NCI-H510A (cell line): ENCODE results near the gene PTTG1IP.

Experiments used
- DNase-seq: peaks from one replicate; lab custom pipeline; 2025; lab: John Stamatoyannopoulos, UW

The PTTG1IP gene

DNA sequence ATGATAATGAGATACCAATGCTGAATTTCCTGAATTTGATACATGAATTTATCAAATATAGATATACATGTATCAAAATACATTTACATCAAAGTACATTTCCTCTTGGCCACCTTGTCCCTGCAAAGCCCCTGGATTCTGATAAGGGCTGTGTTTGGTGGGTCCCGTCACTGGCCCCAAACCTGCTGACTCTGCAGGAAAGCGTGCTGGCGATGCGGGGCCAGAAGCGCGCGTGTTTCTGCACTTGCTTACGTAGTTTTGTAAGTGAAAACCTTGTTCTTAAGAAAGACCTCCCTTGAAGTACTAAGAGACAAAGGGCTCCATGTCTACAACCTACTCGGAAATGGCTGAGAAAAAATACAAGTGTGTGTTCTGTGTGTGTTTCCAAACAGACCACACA lies 36.2 kb upstream of the PTTG1IP start:
- DNase-seq = no peak

DNA sequence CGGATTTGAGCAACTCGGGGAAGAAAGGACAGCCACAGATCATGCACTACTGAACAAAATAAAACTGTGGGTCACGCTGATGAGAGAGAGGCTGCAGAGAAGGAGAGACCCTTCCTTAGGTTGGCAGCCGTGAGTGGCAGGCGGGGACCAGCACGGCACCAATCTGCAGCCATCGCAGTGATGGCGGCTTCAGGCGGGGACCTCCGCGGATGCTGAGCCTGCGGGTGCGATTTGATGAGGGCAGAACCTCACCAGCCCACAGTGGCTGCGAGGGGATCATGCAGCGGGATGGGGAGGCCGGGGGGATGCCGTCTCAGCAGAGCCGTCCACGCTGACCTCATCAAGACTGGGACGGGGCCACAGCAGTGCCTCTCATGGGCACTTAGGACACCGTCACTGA lies 35.4 kb upstream of the PTTG1IP start:
- no peak for DNase-seq

DNA sequence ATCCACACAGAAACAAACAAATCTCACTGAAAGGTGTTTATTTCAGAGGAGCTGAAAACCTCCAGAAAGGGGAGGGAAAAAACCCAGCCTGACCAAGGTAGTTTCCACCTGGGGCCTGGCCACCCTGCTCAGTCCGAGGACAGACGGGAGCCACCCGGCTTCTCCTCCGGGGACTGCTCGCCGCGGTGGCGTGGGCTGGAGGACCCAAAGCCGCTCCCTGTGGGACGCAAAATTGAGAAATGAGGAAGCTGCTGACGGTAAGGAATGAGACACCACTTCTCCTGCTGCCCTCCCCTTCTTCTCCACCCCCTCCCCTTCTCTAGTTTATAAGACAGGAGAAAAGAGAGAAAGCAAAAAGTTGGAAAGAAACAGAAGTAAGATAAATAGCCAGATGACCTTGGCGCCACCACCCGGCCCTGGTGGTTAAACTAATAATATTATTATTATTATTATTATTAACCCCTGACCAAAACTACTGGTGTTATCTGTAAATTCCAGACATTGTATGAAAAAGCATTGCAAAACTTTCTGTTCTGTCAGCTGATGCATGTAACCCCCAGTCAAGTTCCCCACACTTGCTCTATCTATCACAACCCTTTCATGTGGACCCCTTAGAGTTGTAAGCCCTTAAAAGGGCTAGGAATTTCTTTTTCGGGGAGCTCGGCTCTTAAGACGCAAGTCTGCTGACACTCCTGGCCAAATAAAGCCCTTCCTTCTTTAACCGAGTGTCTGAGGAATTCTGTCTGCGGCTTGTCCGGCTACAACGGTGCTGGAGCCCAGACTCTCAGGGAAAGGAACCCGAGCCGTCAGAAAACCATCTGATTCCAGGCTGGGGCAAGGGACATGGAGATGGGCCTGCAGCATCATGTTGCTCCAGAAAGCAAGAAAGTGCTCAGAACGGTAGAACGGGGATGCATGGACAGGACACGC lies 34.7 kb upstream of the PTTG1IP start:
- no peak for DNase-seq

DNA sequence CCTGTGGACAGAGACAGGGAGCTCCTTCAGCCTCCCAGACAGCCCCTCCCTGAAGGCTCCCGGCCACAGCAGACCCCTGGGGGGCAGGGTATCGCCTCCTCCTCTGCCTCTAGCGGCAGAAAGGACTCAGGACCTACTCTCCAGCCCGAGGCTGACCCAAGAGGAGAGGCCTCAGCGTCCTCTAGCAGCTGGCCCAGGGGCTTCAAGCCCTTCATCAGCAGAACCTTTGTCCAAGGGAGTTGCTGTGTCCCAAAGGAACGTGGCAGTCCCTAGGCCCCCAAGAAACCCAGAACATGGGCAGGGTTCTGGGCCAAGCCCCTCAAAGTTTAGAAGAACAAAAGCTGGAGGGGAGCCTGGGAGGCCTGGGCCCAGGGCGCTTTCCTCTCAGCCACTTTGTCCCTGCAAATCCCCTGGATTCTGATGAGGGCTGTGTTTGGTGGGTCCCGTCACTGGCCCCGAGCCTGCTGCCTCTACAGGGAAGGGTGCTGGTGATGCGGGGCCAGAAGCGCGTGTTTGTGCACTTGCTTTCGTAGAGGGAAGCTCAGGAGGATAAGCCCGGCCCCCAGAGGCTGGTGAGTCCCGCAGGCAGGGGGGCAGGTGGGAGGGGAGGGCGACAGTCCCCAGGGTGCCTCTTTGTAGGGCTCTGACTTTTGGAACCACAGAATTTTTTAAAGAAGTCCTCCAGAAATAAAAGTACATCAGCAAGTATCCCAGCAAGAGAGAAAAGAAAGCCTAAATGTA lies 33.9 kb upstream of the PTTG1IP start:
- DNase-seq = no peak

DNA sequence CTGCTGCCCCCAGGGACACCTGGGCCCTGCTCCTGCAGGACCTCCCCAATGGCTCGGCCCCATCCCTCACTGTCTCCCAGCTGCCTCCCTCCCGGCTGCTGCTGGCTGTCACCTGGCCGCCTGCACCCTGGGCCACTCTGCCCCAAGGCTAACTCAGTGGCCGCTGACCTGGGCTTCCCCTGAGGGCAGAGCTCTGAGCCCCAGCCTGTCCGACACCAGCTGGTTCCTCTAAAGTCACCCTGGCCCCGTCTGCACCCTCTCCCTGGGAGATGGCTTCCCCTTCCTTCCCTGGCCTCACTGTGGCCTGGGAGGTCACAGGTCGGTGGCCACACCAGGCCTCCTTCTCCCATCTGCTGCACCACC lies 32.2 kb upstream of the PTTG1IP start:
- no peak for DNase-seq

DNA sequence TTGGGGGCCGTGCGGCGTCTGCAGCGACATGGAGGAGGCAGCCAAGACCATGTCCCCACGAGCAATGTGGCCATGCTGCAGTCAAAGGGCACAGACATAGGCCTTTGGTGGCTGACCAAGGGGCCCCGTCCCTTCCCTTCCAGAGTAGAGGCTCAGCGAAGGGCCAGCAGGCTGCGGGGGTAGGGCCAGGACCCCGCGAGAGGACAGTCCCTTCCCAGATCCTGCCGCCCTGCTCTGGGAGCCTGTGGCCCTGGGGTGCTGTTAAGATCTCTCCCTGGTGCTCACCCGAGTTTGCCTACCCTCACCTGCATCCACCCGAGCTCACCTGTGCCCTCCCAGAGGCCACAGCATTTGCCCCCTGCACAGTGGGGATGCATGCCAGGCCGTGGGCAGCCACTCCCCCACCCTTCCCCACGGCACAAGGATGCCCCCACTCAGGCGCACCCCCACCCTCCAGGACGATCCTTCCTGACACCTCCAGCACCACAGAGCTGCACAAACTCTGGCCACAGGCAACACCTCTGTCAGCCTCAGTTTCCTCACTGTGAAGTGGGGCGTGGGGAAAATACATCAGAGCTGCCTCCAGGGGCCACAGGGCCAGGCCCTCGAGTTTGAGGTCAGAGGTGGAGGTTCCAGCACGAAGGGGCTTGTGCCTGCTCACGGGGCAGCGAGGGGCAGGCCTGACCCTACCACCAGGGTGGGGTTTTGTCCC lies 31.7 kb upstream of the PTTG1IP start:
- no peak for DNase-seq

DNA sequence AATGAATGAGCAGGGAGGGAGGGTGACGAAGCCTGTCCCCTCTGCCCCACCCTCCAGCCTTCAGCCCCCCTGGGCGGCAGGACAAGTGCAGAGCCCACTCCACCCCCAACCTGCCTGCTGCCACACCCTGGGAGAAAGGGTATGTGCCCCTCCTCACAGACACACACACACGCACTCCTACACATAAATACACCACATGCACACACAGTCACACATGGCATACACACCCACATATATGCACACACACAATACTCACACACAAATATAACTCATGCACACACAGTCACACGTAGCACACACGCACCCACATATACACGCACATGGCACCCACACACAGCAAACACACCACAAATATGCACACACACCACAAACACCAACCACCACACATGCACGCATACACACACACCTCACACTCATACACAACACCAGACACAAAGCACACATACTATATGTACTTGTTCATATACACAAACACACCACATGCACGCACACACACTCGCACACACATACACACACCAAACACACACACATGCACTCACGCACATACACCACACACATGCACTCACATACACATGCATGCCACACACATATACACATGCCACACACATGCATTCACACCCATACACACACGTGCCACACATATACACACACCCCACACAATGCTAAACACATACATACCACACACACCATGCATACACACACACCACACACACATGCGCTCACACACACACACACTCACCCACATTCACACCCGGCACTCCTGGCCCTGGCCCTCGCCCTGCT lies 30.8 kb upstream of the PTTG1IP start:
- no peak for DNase-seq

DNA sequence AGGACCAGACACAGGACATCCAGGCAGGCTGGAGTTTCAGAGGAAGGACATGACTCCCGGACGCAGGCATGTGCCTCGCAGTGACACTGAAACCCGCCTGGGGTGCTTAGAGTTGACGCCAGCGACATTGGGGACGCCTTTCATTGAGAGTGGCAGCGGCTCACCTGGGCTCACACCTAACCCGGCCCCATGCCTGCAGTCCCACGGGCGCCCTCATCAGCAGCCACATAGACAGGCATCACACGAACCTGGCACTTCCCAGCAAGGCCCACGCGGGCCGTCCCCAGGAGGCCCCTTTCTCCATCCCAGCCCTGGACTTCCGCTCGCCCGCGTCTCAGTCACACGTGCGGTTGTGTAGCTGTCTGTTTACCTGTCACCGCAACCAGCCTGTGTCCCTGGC lies 30.2 kb upstream of the PTTG1IP start:
- no peak for DNase-seq

DNA sequence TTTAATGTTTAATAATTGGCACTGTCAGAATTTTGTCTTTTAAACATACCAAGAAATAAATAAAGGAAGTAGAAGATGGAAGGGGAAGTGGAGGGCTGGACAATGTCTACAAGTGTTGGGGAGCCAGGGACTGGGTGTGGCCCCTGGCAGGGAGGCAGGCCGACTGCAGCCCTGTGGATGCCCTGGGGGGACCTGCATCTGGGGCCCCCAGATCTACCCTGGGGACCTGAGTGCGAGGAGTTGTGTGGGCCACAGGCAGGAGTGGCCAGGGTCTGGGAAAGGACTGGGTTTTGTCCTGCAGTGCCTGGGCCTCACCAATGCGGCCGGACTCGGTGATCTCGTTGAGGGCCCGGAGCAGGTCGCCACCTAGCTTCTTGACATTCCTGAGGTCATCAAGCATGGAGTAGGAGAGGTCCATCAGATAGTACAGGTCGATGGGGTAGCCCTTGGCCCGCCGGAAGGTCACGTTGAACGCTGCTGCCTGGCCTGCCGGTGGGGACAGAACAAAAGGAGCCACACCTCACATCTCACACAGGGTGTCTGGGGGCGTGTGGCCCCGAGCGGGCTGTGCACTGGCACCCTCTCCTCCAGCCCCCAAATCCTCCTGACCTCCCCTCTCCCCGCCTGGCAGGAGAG lies 29.7 kb upstream of the PTTG1IP start:
- DNase-seq = no peak

DNA sequence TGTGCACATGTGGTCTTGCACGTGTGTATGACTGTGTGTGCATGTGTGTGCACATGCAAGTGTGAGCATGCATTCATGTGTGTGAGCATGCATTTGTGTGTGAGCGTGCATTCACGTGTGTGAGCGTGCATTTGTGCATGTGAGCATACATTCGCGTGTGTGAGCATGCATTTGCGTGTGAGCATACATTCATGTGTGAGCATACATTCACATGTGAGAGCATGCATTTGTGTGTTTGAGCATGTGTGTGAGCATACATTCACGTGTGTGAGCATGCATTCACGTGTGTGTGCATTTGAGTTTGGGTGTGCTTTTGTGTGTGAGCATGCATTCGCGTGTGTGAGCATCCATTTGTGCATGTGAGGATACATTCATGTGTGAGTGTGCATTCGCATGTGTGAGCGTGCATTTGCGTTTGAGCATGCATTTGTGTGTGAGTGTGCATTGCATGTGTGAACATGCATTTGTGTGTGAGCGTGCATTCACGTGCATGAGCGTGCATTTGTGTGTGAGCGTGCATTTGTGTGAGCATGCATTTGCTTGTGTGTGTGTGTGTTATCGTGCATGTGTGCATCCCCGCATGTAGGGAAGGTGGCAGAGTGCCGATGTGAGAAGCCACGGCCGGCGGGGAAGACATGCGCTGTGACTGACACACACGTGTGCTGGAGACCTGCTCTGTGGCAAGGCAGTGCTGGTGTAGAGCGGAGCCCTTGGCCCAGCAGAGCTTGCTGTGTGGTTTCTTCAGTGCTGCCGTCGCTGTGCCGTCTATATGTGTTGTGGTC lies 29.0 kb upstream of the PTTG1IP start:
- DNase-seq = no peak

DNA sequence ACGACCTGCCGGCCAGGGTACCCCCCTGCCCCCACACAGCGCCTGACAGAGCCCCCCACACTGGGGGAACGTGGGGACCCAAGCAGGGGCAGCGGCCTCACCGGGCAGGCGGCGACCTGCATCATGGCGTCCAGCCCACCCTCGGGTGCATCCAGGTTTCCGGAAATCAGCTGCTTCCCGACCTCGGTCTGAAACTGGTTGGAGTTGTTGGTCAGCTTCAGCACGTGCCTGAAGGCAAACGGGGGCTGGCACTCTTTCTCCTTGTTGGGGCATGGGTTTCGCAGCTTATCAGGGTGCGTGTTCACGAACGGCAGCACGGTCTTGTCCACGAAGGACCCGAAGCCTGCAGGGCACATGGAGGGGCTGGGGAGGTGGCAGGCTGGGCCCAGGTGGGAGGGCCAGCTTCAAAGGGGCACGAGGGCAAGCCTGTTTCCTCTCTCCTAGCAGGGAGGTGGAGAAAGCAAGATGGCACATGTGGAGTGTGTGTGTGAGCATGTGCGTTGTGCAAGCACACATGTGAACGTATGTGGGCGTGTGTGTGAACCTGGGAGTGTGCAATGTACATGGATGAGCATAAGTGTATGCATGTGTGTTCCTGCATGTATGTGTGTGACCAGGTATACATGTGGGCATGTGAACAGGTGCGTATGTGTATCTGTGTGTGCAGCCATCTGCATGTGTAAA lies 28.0 kb upstream of the PTTG1IP start:
- DNase-seq = no peak

DNA sequence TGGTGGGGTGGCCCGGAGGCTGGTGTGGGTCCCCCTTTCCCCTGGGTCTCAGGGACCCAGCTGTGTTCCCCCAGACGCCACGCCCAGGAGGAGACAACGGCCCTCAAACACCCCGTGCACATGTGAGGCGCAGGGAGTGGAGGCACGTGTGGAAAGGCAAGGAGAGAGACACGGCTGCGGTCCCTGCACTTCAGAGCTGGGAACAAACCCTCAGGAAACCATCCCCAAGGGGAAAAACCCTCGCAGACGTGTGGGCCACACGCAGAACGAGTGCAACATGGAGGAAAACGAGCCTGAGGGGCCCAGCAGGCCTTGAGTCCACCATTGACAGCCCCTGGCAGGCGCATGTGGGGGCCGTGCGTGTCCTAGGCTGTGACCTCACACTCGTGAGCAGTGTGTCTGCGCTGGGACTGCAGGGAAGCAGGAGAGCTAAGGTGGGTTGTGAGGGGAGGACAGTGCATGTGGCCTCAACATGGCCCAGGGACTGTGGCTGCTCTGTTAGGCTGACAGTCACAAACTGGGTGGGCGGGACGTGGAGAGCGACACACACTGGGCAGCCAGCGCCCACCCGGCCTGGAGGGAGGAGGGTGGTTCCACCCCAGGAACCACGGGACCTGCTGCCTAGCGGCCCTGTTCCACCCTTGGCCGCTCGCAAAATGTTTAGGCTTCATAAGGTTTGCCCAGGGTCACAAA lies 27.2 kb upstream of the PTTG1IP start:
- no peak for DNase-seq

DNA sequence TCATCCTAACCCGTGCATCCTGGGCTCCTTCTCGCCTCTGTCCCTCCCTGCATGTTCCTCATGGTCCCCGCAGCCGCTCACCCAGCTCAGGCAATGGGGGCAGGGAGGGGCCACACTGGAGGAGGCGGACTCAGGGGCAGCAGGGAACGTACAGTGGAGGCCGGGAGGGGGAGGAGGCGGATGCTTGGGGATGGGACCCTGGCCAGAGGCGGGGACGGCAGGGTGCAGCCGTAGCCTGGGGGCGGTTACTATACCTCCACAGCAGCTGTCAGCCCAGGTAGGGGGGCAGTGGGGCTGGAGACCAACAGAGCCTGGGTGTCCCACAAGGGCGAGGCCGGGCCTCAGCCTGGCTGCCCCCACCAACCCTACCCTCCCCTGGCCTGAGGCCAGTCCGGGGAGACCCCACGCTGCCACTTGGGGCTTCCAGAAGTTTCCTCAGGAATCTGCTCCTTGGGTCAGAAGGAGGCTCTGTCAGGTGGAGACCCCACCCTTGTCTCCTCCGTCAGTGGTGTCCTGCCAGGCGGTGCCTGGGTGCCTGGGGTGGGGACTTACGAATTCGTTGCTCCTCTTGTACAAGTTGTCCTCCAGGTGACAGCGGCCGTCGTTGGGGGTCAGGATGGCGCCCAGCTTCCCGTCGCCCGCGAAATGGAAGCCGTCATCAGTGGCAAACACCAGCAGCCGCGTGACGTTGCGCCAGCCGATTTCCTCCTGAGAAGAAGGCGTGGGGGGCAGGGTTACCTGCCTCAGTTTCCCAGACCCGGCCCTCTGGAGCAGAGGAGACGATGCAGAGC lies 26.5 kb upstream of the PTTG1IP start:
- DNase-seq = no peak

DNA sequence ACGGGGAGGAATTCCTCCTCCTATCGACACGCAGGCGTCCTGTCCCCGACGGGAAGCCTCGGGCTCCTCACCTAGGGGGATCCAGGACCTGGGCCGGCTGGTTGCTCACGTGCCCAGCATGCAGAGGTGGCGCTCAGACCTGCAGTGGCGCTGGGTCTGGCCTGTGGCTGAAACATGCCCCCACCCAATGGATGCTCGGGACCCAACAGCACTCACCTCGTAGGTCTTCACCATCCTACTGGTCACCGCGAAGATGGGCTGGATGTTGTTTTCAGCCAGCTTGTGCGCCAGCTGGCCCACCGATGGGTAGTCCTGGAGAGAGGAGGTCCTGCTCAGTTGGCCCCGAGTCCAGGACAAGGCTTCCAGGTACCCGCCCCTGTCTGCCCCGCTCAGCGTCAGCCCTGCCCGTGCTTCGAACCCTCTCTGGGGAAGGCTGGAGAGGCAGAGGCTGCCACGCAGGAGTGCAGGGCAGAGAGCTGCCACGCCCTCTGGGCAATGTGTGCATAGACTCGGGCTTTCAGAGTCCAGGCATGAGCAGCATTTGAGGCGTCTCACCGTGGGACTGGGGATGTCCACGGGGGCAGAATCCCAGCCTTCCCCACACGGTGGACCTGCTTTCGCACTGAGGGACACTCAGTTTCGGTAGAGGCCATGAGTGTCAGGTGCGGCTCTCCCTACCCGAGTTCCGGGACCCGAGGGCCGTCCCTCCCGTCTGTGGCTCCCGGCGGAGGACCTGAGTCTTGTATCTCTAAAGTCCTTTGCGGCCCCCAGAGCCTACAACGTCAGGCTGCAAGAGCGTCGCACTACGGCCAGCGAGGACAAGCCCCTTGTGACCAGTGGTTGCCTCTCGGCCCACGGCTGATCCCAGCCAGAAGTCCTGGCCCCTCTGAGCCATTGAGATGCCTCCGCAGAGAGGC lies 25.6 kb upstream of the PTTG1IP start:
- no peak for DNase-seq

DNA sequence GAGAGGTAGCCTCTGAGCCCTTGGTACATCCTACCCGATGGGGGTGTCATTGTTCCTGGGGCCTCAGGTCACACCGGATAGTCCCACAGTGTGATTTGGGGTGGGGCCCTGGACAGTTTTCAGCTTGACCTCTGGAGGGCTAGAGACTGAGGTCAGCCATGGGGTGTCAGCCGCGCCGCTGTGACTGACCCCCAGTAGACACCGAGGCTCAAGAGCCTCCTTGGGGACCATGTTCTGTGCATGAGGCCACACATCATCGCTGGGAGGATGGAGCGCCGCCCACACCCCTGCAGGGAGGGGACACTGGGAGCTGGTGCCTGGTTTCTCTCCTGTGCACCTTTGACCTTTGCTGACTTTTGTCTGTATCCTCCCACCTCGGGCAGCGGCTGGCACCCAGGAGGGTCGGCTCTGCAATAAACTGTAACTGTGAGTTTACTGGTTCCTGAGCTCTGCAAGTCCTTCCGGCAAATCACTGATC lies 24.6 kb upstream of the PTTG1IP start:
- DNase-seq = no peak

DNA sequence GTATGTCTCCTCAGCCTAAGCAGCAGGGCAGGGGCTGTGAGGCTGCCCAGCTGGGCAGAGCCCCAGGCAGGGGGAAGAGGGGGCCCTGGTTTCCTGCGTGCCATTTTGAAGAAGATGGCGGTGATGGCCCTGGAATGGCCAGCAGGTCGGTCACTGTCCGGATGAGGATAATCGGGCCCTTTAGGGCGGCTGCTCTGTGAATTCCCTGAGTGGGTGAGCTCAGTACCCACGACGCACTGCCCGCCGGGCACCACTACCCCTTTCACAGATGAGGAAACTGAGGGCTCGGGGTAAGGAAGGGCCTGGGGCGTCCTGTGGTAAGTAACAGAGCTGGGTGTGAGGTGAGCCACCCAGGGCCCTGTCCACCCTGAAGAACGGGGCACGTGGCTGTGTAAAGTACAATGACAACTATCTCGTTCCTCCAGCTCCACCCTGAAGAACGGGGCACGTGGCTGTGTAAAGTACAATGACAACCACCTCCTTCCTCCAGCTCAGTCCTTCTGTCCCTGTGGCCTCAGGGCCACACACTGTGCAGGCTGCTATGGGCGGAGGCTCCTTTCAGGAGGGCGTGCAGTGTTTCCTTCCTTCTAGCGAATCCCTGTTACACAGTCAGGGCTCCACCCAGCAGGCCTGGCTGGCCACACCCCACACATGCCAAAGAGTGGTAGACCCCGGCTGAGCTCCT lies 24.0 kb upstream of the PTTG1IP start:
- DNase-seq = no peak
